Stomach smooth muscle (tissue), 2 donors: Measurements from ENCODE around the gene SLC25A19.
A peak's percentile ranks its signal among the peaks of the same experiment; 100 is the strongest.

Experiments
- H3K27ac ChIP-seq: one replicate; pipeline ENCODE4 v1.7.0; 2013; ENCODE audit warnings: mild to moderate bottlenecking, low read length, inconsistent platforms
- H3K27me3 ChIP-seq, 2 donors: one replicate each; pipeline ENCODE4 v1.7.0; 2013; ENCODE audit warnings: low read length in 2 of 2; ENCODE audit not compliant: insufficient read depth in 2 of 2, control insufficient read depth in 1 of 2
- H3K36me3 ChIP-seq, 2 donors: one replicate each; pipeline ENCODE4 v1.7.0; 2013; ENCODE audit warnings: low read length in 2 of 2; ENCODE audit not compliant: control insufficient read depth in 2 of 2, insufficient read depth in 2 of 2
- H3K4me1 ChIP-seq: one replicate; pipeline ENCODE4 v1.7.0; 2013; ENCODE audit warnings: low read length; ENCODE audit not compliant: control insufficient read depth, insufficient read depth
- H3K4me3 ChIP-seq, 2 donors: one replicate each; pipeline ENCODE4 v1.7.0; 2013; ENCODE audit warnings: low read length in 2 of 2
- H3K9ac ChIP-seq, 2 donors: one replicate each; pipeline ENCODE4 v1.7.0; 2013; ENCODE audit warnings: low read length in 2 of 2, mild to moderate bottlenecking in 1 of 2
- H3K9me3 ChIP-seq, 2 donors: one replicate each; pipeline ENCODE4 v1.7.0; 2013; ENCODE audit warnings: low read length in 2 of 2; ENCODE audit not compliant: control insufficient read depth in 2 of 2
- donor health status: healthy.
- donor health status: Pancreatic carcinoma.

Gene SLC25A19

GRCh38 chr17:75319904-75320691, 30.9 kb upstream of the SLC25A19 start:
- H3K4me1 ChIP-seq: peaks cover 7% of the 10 kb centered on the region
- no peaks in the 10 kb centered on the region for H3K9me3 ChIP-seq
- no peak overlapping the region for H3K9ac ChIP-seq
- H3K27ac ChIP-seq: peak overlapping the region; percentile 41
- no peak overlapping the region for H3K4me3 ChIP-seq
- no peaks in the 10 kb centered on the region for H3K27me3 ChIP-seq
- peaks cover 15 to 17% of the 10 kb centered on the region in 2 donors for H3K36me3 ChIP-seq

- Histone ChIP-seq H3K4me3 (no peak overlapping the region), H3K36me3 (peaks cover 15 to 17% of the 10 kb centered on the region in 2 donors), H3K27ac (no peak overlapping the region), H3K4me1 (peaks cover 7% of the 10 kb centered on the region), H3K9ac (no peak overlapping the region), H3K9me3 (no peaks in the 10 kb centered on the region), H3K27me3 (no peaks in the 10 kb centered on the region)
These were observed 29.5 kb upstream of the SLC25A19 start for GRCh38 chr17:75318615-75319222.

GRCh38 chr17:75318211-75318610, 29.0 kb upstream of the SLC25A19 start:
- H3K9me3 ChIP-seq: no peaks in the 10 kb centered on the region

GRCh38 chr17:75317671-75318070, 28.4 kb upstream of the SLC25A19 start:
- Histone ChIP-seq H3K9me3 (no peaks in the 10 kb centered on the region), H3K4me3 (no peak overlapping the region), H3K27me3 (no peaks in the 10 kb centered on the region), H3K4me1 (peaks cover 7% of the 10 kb centered on the region), H3K9ac (no peak overlapping the region), H3K27ac (no peak overlapping the region), H3K36me3 (peaks cover 15 to 17% of the 10 kb centered on the region in 2 donors)

More at GRCh38 chr17:75318211-75318610, 29.0 kb upstream of the SLC25A19 start:
- Histone ChIP-seq H3K4me1 (peaks cover 7% of the 10 kb centered on the region), H3K4me3 (no peak overlapping the region), H3K36me3 (peaks cover 15 to 17% of the 10 kb centered on the region in 2 donors), H3K9ac (no peak overlapping the region), H3K27ac (no peak overlapping the region), H3K27me3 (no peaks in the 10 kb centered on the region)

GRCh38 chr17:75316253-75316652, 27.0 kb upstream of the SLC25A19 start:
- H3K27me3 ChIP-seq: no peaks in the 10 kb centered on the region
- peaks cover 8 to 14% of the 10 kb centered on the region in 2 donors for H3K36me3 ChIP-seq
- no peak overlapping the region for H3K27ac ChIP-seq
- H3K4me1 ChIP-seq: peaks cover 7% of the 10 kb centered on the region
- no peaks in the 10 kb centered on the region for H3K9me3 ChIP-seq
- H3K9ac ChIP-seq: no peak overlapping the region
- no peak overlapping the region for H3K4me3 ChIP-seq

- H3K9me3 ChIP-seq: no peaks in the 10 kb centered on the region
- H3K9ac ChIP-seq: no peak overlapping the region
- no peak overlapping the region for H3K27ac ChIP-seq
- no peaks in the 10 kb centered on the region for H3K27me3 ChIP-seq
- H3K4me1 ChIP-seq: peaks cover 4% of the 10 kb centered on the region
- no peak overlapping the region for H3K4me3 ChIP-seq
- peaks cover 5 to 12% of the 10 kb centered on the region in 2 donors for H3K36me3 ChIP-seq
These were observed 26.5 kb upstream of the SLC25A19 start for GRCh38 chr17:75315541-75316243.

- H3K27me3 ChIP-seq: no peaks in the 10 kb centered on the region
- no peaks in the 10 kb centered on the region for H3K9me3 ChIP-seq
- H3K4me1 ChIP-seq: no peaks in the 10 kb centered on the region
- H3K36me3 ChIP-seq: peaks cover 0 to 6% of the 10 kb centered on the region in 2 donors
- H3K4me3 ChIP-seq: no peak overlapping the region
- no peak overlapping the region for H3K9ac ChIP-seq
- peak overlapping the region; percentile 18 for H3K27ac ChIP-seq
These were observed 24.8 kb upstream of the SLC25A19 start for GRCh38 chr17:75313941-75314551.

GRCh38 chr17:75308732-75309629, 19.7 kb upstream of the SLC25A19 start:
- no peaks in the 10 kb centered on the region for H3K4me1 ChIP-seq

GRCh38 chr17:75307957-75308731, 18.9 kb upstream of the SLC25A19 start:
- Histone ChIP-seq H3K27ac (no peak overlapping the region), H3K4me1 (no peaks in the 10 kb centered on the region), H3K9ac (no peak overlapping the region), H3K36me3 (no peaks in the 10 kb centered on the region), H3K27me3 (no peaks in the 10 kb centered on the region), H3K4me3 (no peak overlapping the region), H3K9me3 (no peaks in the 10 kb centered on the region)

More at GRCh38 chr17:75308732-75309629, 19.7 kb upstream of the SLC25A19 start:
- Histone ChIP-seq H3K9me3 (no peaks in the 10 kb centered on the region), H3K27me3 (no peaks in the 10 kb centered on the region), H3K4me3 (no peak overlapping the region), H3K27ac (no peak overlapping the region), H3K36me3 (no peaks in the 10 kb centered on the region), H3K9ac (no peak overlapping the region)
